ENCODE measurements around the gene NEXN.
"Not testable (repeated sequence)": the region's sequence is repeated elsewhere in the genome, so short reads cannot be mapped to it uniquely, and the experiment has no call there.

The NEXN gene

DNA sequence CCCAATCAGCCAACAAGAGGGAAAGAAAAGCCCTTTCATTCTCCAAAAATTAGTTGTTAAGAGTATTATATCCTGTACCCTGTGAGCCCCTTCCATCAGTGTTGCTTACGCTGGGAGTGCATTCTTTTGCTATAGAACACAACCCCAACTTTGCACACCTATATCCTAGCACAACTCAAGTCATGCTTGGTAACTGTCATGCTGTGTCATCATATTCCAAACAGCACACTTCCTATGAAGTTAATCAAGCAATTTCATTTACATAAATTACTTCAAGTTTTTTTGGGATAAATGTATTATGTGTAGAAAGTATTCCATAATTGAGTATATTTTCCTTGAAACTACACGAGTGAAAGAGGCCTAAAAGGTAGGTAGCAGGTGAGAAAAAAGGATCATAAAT is 70.4 kb downstream of the NEXN start:
- DNase-seq (no peak), ATAC-seq (replicated peaks) (no peak)
- peaks cover 35 to 56% of the 10 kb centered on the region in 2 donors for H3K36me3 Mint-ChIP-seq
- H3K4me3 Mint-ChIP-seq, result no peak overlapping the region
- peak overlapping the region; percentile 1 for H3K27ac Mint-ChIP-seq
- no peaks in the 10 kb centered on the region for H3K27me3 Mint-ChIP-seq
- no peaks in the 10 kb centered on the region for H3K9me3 Mint-ChIP-seq
- peaks cover 11 to 22% of the 10 kb centered on the region in 2 donors for H3K4me1 Mint-ChIP-seq

GRCh38 chr1:77961392-77961791 is 73.0 kb downstream of the NEXN start:
- Mint-ChIP-seq H3K4me3 (no peak overlapping the region), H3K9me3 (no peaks in the 10 kb centered on the region), H3K4me1 (peaks cover 17 to 22% of the 10 kb centered on the region in 2 donors), H3K27me3 (no peaks in the 10 kb centered on the region), H3K36me3 (peaks cover 43 to 68% of the 10 kb centered on the region in 2 donors), H3K27ac (no peak overlapping the region)
- no peak for DNase-seq
- no peak for ATAC-seq (replicated peaks)

- Mint-ChIP-seq H3K4me3 (no peak overlapping the region), H3K27me3 (no peaks in the 10 kb centered on the region), H3K9me3 (no peaks in the 10 kb centered on the region), H3K27ac (peak overlapping the region; percentile 65), H3K4me1 (peaks cover 17 to 24% of the 10 kb centered on the region in 2 donors), H3K36me3 (peaks cover 44 to 51% of the 10 kb centered on the region in 2 donors)
- DNase-seq, result no peak
- no peak for ATAC-seq (replicated peaks)
These were observed 77.9 kb downstream of the NEXN start for GRCh38 chr1:77966291-77966690.

DNA sequence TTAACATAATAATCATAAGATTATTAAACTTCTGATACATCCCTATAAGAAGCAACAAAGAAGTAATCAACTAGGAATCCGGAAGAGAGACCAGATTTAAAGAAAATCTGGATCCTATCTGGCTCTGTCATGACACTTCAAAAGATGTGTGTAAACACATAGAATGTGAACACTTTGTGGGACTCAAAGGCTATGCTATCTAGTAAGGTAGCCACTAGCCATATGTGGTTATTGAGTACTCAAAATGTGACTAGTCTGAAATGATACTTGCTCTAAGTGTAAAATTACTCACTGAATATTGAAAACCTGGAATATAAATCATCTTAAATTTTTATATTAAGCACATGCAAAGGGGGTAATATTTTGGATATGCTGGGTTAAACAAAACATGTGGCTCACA is 81.8 kb downstream of the NEXN start:
- H3K27ac Mint-ChIP-seq, result no peak overlapping the region
- no peak for ATAC-seq (replicated peaks)
- H3K27me3 Mint-ChIP-seq, result no peaks in the 10 kb centered on the region

GRCh38 chr1:77972080-77972479 is 83.7 kb downstream of the NEXN start:
- H3K4me3 Mint-ChIP-seq, result no peak overlapping the region
- ATAC-seq (replicated peaks) (no peak), DNase-seq (no peak)
- H3K36me3 Mint-ChIP-seq, result peaks cover 40 to 45% of the 10 kb centered on the region in 2 donors
- no peaks in the 10 kb centered on the region for H3K9me3 Mint-ChIP-seq
- peaks cover 16 to 58% of the 10 kb centered on the region in 2 donors for H3K4me1 Mint-ChIP-seq
- H3K27me3 Mint-ChIP-seq, result no peaks in the 10 kb centered on the region
- peak overlapping the region; percentile 42 for H3K27ac Mint-ChIP-seq

More for the DNA sequence above, 81.8 kb downstream of the NEXN start:
- Mint-ChIP-seq H3K9me3 (no peaks in the 10 kb centered on the region), H3K4me1 (peaks cover 15 to 39% of the 10 kb centered on the region in 2 donors), H3K36me3 (peaks cover 42 to 43% of the 10 kb centered on the region in 2 donors), H3K4me3 (no peak overlapping the region)
- no peak for DNase-seq

DNA sequence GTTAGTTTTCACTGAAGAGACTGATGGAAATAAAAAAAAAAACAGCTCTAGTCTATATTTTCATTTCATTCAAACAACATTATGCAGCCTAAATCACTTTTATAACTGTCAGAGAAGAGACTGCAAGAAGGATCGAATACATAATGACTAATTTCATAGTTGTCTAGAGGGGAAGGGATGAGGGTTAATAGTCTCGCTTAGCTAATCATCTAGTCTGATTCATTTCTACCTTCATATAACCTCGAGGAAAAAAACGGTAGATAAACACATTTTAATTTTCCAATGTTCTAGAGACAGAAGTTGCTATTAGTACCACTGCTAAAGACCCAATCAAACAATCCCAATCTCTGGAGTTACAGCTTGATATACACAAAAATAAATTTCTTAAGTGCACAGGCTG is 87.0 kb downstream of the NEXN start:
- Mint-ChIP-seq H3K27ac (peak overlapping the region; percentile 65), H3K4me3 (peak overlapping the region in 1 of 2 donors; percentile 82), H3K4me1 (peaks cover 11 to 50% of the 10 kb centered on the region in 2 donors), H3K27me3 (no peaks in the 10 kb centered on the region), H3K9me3 (no peaks in the 10 kb centered on the region), H3K36me3 (peaks cover 30 to 34% of the 10 kb centered on the region in 2 donors)
- DNase-seq (no peak), ATAC-seq (replicated peaks) (no peak)

DNA sequence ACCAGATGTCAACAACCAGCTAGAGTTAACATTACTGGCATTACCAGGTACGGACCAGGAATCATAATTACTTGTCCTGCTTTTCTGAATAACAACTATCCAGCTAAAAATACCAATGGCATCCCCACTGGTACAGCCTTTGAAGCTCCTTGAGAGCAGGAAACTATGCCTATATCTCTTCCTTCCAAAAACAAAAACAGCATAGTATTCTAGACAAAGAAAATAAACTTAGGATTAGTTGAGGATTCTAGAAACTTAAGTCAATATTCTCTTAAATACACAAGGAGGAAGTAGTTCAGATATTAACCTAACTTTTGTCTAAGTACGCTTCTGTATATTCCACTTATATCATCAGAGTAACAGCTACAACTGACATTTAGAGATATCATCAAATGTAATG is 87.5 kb downstream of the NEXN start:
- peak overlapping the region in 1 of 2 donors; percentile 82 for H3K4me3 Mint-ChIP-seq
- no peaks in the 10 kb centered on the region for H3K27me3 Mint-ChIP-seq
- peaks cover 11 to 50% of the 10 kb centered on the region in 2 donors for H3K4me1 Mint-ChIP-seq
- ATAC-seq (replicated peaks), result no peak
- peak overlapping the region; percentile 82 for H3K27ac Mint-ChIP-seq
- DNase-seq, result no peak
- peaks cover 28 to 34% of the 10 kb centered on the region in 2 donors for H3K36me3 Mint-ChIP-seq
- H3K9me3 Mint-ChIP-seq, result no peaks in the 10 kb centered on the region

GRCh38 chr1:77976433-77977076 is 88.1 kb downstream of the NEXN start:
- no peaks in the 10 kb centered on the region for H3K27me3 Mint-ChIP-seq
- peak overlapping the region; percentile 84 for H3K27ac Mint-ChIP-seq
- no peak overlapping the region for H3K4me3 Mint-ChIP-seq
- ATAC-seq (replicated peaks), result no peak
- peaks cover 14 to 52% of the 10 kb centered on the region in 2 donors for H3K4me1 Mint-ChIP-seq
- no peaks in the 10 kb centered on the region for H3K9me3 Mint-ChIP-seq
- no peak for DNase-seq
- peaks cover 24 to 32% of the 10 kb centered on the region in 2 donors for H3K36me3 Mint-ChIP-seq

GRCh38 chr1:77977989-77978292 is 89.5 kb downstream of the NEXN start:
- Mint-ChIP-seq H3K4me3 (no peak overlapping the region), H3K9me3 (no peaks in the 10 kb centered on the region), H3K27ac (no peak overlapping the region), H3K36me3 (peaks cover 20 to 33% of the 10 kb centered on the region in 2 donors), H3K27me3 (no peaks in the 10 kb centered on the region), H3K4me1 (peaks cover 14 to 44% of the 10 kb centered on the region in 2 donors)
- no peak for ATAC-seq (replicated peaks)
- no peak for DNase-seq

- no peaks in the 10 kb centered on the region for H3K27me3 Mint-ChIP-seq
- ATAC-seq (replicated peaks) (peak; percentile 78), DNase-seq (peak; percentile 84)
- H3K9me3 Mint-ChIP-seq, result no peaks in the 10 kb centered on the region
- no peak overlapping the region for H3K27ac Mint-ChIP-seq
- H3K36me3 Mint-ChIP-seq, result peaks cover 20 to 32% of the 10 kb centered on the region in 2 donors
- H3K4me1 Mint-ChIP-seq, result peaks cover 14 to 41% of the 10 kb centered on the region in 2 donors
- no peak overlapping the region for H3K4me3 Mint-ChIP-seq
These were observed 90.0 kb downstream of the NEXN start for GRCh38 chr1:77978293-77978968.

GRCh38 chr1:77978969-77979876 is 90.8 kb downstream of the NEXN start, which contains the start of gene FUBP1:
TSS of gene FUBP1 (minus strand) at chr1:77979072. CDS start at chr1:77979004, 68 bp downstream.
- Mint-ChIP-seq H3K27me3 (no peaks in the 10 kb centered on the region), H3K9me3 (no peaks in the 10 kb centered on the region), H3K36me3 (peaks cover 16 to 29% of the 10 kb centered on the region in 2 donors), H3K27ac (no peak within 1 kb of the TSS), H3K4me1 (peaks cover 15 to 41% of the 10 kb centered on the region in 2 donors), H3K4me3 (no peak within 1 kb of the TSS)
- peak; percentile 77 to 80 for ATAC-seq (replicated peaks)
- DNase-seq, result peak; percentile 95

- not testable (repeated sequence) for H3K27ac Mint-ChIP-seq; H3K9me3 Mint-ChIP-seq; H3K27me3 Mint-ChIP-seq; DNase-seq; ATAC-seq (replicated peaks)
- Mint-ChIP-seq H3K36me3 (peaks cover 10 to 32% of the 10 kb centered on the region in 2 donors), H3K4me3 (peak overlapping the region in 1 of 2 donors; percentile 30), H3K4me1 (peaks cover 19 to 31% of the 10 kb centered on the region in 2 donors)
These were observed 95.0 kb downstream of the NEXN start for GRCh38 chr1:77983352-77983996.

DNA sequence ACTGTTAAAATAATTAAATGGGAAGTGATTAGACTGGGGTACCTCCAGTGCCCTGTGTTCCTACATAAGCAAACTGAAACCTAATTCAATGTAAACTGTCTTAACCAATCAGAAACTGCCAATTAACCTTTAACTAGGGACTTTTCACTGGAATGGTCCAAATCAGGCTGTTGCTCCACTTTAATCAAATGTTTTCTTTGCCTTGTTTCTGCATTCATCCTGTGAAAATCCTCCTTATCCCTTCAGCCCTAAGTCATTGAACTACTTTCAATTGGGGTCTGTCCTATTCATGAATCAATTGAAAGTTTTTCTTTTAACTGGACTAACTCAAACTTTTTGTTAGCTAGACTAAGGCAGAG is 95.6 kb downstream of the NEXN start:
- Mint-ChIP-seq H3K9me3 (no peaks in the 10 kb centered on the region), H3K4me1 (peaks cover 22 to 36% of the 10 kb centered on the region in 2 donors), H3K27ac (no peak overlapping the region), H3K36me3 (peaks cover 12 to 35% of the 10 kb centered on the region in 2 donors), H3K4me3 (peak overlapping the region in 1 of 2 donors; percentile 30), H3K27me3 (no peaks in the 10 kb centered on the region)
- DNase-seq (no peak), ATAC-seq (replicated peaks) (no peak)

DNA sequence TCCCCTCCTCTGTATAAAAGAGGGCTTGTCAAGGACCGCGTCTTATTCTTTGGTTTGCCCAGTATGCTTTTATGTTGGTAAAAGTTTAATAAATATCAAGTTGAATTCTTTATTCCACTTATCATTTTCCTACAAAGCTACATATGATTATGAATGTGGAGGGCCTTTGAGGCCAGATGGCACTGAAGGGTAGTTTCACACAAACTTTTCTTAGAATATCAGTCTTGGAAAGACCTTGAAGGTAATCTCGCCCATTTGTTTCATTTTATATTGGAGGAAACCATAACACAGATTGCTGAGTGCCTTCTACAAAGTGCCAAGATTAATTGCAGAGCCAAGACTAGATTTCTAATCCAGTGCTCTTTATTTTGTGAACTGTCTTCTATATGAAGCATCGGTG is 96.2 kb downstream of the NEXN start:
- Mint-ChIP-seq H3K27me3 (no peaks in the 10 kb centered on the region), H3K36me3 (peaks cover 17 to 41% of the 10 kb centered on the region in 2 donors), H3K9me3 (no peaks in the 10 kb centered on the region), H3K27ac (no peak overlapping the region), H3K4me3 (no peak overlapping the region), H3K4me1 (peaks cover 23 to 42% of the 10 kb centered on the region in 2 donors)
- ATAC-seq (replicated peaks) (no peak), DNase-seq (no peak)

Measured in stimulated activated naive B cell treated with anti-CD40 and anti-IgM and Interleukin-4, amounts not matched to agents 10 μg/mL and 1 μg/mL and 100 μg/mL, for 72 hours (primary cell).